Liver (tissue), 9 donors: Measurements from ENCODE around the gene KIF26A. TPM values are rescaled to one million over a fixed set of nuclear protein-coding genes. Genes with fewer than 3 reads are reported as not detected.

Experiments
- DNase-seq: peaks from one replicate; pipeline ENCODE4 v3.0.0-alpha.2; 2017; ENCODE audit warnings: low spot score
- H3K27ac ChIP-seq, 2 donors: one replicate each; pipeline ENCODE4 v1.7.0; 2013; ENCODE audit warnings: inconsistent platforms in 2 of 2, low read length in 2 of 2, control low read depth in 1 of 2, low read depth in 1 of 2, mild to moderate bottlenecking in 1 of 2
- H3K27me3 ChIP-seq, 4 donors: one replicate each; pipeline versions ENCODE4 v1.6.1 to v1.7.0; 2013; ENCODE audit warnings: low read length in 3 of 4, inconsistent platforms in 1 of 4, mild to moderate bottlenecking in 1 of 4, moderate library complexity in 1 of 4; ENCODE audit not compliant: control insufficient read depth in 4 of 4, insufficient read depth in 4 of 4
- H3K36me3 ChIP-seq, 4 donors: one replicate each; pipeline versions ENCODE4 v1.6.1 to v1.7.0; 2013; ENCODE audit warnings: low read length in 3 of 4, mild to moderate bottlenecking in 3 of 4, low read depth in 1 of 4, moderate library complexity in 1 of 4; ENCODE audit not compliant: control insufficient read depth in 4 of 4, insufficient read depth in 3 of 4
- H3K4me1 ChIP-seq, 4 donors: one replicate each; pipeline versions ENCODE4 v1.6.1 to v1.7.0; 2013; ENCODE audit warnings: low read length in 3 of 4, mild to moderate bottlenecking in 3 of 4, moderate library complexity in 1 of 4; ENCODE audit not compliant: control insufficient read depth in 4 of 4, insufficient read depth in 4 of 4
- H3K4me3 ChIP-seq, 3 donors: one replicate each; pipeline versions ENCODE4 v1.6.1 to v1.7.0; 2013; ENCODE audit warnings: low read length in 3 of 3, control low read depth in 1 of 3, low read depth in 1 of 3, mild to moderate bottlenecking in 1 of 3
- H3K9ac ChIP-seq, 2 donors: one replicate each; pipeline ENCODE4 v1.7.0; 2013; ENCODE audit warnings: low read length in 2 of 2, mild to moderate bottlenecking in 2 of 2, moderate library complexity in 2 of 2, control low read depth in 1 of 2, low read depth in 1 of 2
- H3K9me3 ChIP-seq, 4 donors: one replicate each; pipeline versions ENCODE4 v1.6.1 to v1.7.0; 2013; ENCODE audit warnings: low read length in 3 of 4; ENCODE audit not compliant: control insufficient read depth in 4 of 4
- EGR1 ChIP-seq, 2 donors: IDR thresholded peaks; 2 replicates each; pipeline ENCODE4 v1.6.1; 2016 to 2018; ENCODE audit warnings: antibody characterized with exemption in 2 of 2, low read depth in 2 of 2
- FOXA1 ChIP-seq: IDR thresholded peaks from 2 replicates; pipeline ENCODE4 v1.6.1; 2016; ENCODE audit warnings: antibody characterized with exemption
- FOXA2 ChIP-seq: IDR thresholded peaks from 2 replicates; pipeline ENCODE4 v1.6.1; 2016; ENCODE audit warnings: antibody characterized with exemption
- GABPA ChIP-seq, 2 donors: IDR thresholded peaks in 1 of 2; conservative IDR thresholded peaks in 1 of 2; 2 replicates each; pipeline ENCODE4 v1.6.1; 2016; ENCODE audit warnings: antibody characterized with exemption in 2 of 2, mild to moderate bottlenecking in 1 of 2, moderate library complexity in 1 of 2
- HNF4G ChIP-seq: IDR thresholded peaks from 2 replicates; pipeline ENCODE4 v1.6.1; 2016; ENCODE audit warnings: antibody characterized with exemption
- JUND ChIP-seq, 2 donors: IDR thresholded peaks; 2 replicates each; pipeline ENCODE4 v1.6.1; 2016; ENCODE audit warnings: antibody characterized with exemption in 2 of 2
- NR2F2 ChIP-seq: IDR thresholded peaks from 2 replicates; pipeline ENCODE4 v1.6.1; 2016; ENCODE audit warnings: antibody characterized with exemption
- RAD21 ChIP-seq, 2 donors: IDR thresholded peaks; 2 replicates each; pipeline ENCODE4 v1.6.1; 2016; ENCODE audit warnings: antibody characterized with exemption in 2 of 2, mild to moderate bottlenecking in 2 of 2
- RXRA ChIP-seq, 2 donors: IDR thresholded peaks; 2 replicates each; pipeline ENCODE4 v1.6.1; 2017 to 2018; ENCODE audit warnings: antibody characterized with exemption in 2 of 2, mild to moderate bottlenecking in 1 of 2
- SP1 ChIP-seq: IDR thresholded peaks from 2 replicates; pipeline ENCODE4 v1.6.1; 2018; ENCODE audit warnings: antibody characterized with exemption, mild to moderate bottlenecking
- TAF1 ChIP-seq: conservative IDR thresholded peaks from 2 replicates; pipeline ENCODE4 v1.6.1; 2016; ENCODE audit warnings: antibody characterized with exemption, mild to moderate bottlenecking
- YY1 ChIP-seq: IDR thresholded peaks from 2 replicates; pipeline ENCODE4 v1.6.1; 2016; ENCODE audit warnings: antibody characterized with exemption, mild to moderate bottlenecking
- WGBS: extraction: QIAGEN DNeasy Blood & Tissue Kit; methylation state at CpG from one replicate; pipeline ENCODE4 v1.1.7; 2013; 5-methylcytosine and 5-hydroxymethylcytosine counted together
- polyA plus RNA-seq, 2 donors: library from polyadenylated mRNA; stranded (reverse) in 1 of 2; unstranded in 1 of 2; fragments of 200-250 nt in 1 of 2; fragments of >200 nt in 1 of 2; fragmentation: Nextera tagmentation in 1 of 2; extraction: Ambion mirVana in 1 of 2; gene quantifications; one replicate each; pipeline versions ENCODE4 v1.2.1 to v1.2.3, GENCODE V29; 2013 to 2015
- total RNA-seq, 2 donors: library from RNA; depleted of rRNA; stranded (reverse); fragments of >200 nt; gene quantifications; one replicate each; pipeline ENCODE4 v1.2.3, GENCODE V29; 2014
- TF ChIP-seq, protein P1 (sequence below): IDR thresholded peaks from 2 replicates; pipeline ENCODE4 v1.6.1; 2016; ENCODE audit warnings: antibody characterized with exemption
- TF ChIP-seq, protein P2 (sequence below): IDR thresholded peaks from 2 replicates; pipeline ENCODE4 v1.6.1; 2016; ENCODE audit warnings: antibody characterized with exemption
- TF ChIP-seq, protein P3 (sequence below): fragments of 150-350 bp; IDR thresholded peaks from 2 replicates; pipeline ENCODE4 v1.5.1; 2017; ENCODE audit warnings: improper control_type of control experiment, low read depth, low read length; ENCODE audit not compliant: missing input control
- TF ChIP-seq, protein P4 (sequence below): IDR thresholded peaks from 2 replicates; pipeline ENCODE4 v1.6.1; 2016; ENCODE audit warnings: antibody characterized with exemption, mild to moderate bottlenecking
- donor health status: healthy.
- donor health status: healthy.
- donor health status: healthy.
- donor health status: healthy.
- donor health status: healthy.

The KIF26A gene
- total and polyA plus RNA-seq, 4 donors = 0.07 to 10.2 (median 1.3) TPM

DNA sequence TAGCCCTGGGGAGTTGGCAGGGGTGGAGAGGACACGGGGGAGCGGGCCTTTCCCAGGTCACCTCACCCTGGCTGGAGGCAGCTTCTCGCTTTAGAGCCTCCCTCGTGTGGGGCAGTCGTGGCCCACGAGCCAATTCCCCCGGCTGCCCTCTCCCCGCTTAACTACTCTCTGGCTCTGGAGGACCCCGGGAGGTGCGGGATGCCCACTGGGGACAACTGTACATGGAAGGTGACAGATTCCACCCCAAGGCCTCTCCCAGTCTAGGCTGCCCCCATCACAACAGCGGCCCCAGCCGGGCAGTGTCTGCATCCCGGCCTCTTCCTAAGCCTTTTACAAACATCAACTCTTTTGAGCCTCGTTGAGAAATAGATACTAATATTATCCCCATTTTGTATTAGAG is 78.1 kb downstream of the KIF26A start:
- Histone ChIP-seq H3K9ac (no peak overlapping the region), H3K4me3 (no peak overlapping the region), H3K36me3 (no peaks in the 10 kb centered on the region), H3K9me3 (no peaks in the 10 kb centered on the region), H3K4me1 (no peaks in the 10 kb centered on the region), H3K27ac (no peak overlapping the region), H3K27me3 (no peaks in the 10 kb centered on the region)
- WGBS = 83% methylated on average over 14 of the region's 14 CpGs
- DNase-seq = no peak
- TF ChIP-seq FOXA1 = no peak
- no peak for TF ChIP-seq NR2F2
- TF ChIP-seq TAF1 = no peak
- TF ChIP-seq, protein P1, sequence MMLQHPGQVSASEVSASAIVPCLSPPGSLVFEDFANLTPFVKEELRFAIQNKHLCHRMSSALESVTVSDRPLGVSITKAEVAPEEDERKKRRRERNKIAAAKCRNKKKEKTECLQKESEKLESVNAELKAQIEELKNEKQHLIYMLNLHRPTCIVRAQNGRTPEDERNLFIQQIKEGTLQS = no peak
- no peak for TF ChIP-seq SP1
- TF ChIP-seq FOXA2 = no peak
- no peak for TF ChIP-seq YY1
- no peak for TF ChIP-seq GABPA (IDR thresholded peaks at IDR 0.05 in 1 of 2, conservative IDR thresholded peaks at IDR 0.05 in 1 of 2)
- TF ChIP-seq, protein P2, sequence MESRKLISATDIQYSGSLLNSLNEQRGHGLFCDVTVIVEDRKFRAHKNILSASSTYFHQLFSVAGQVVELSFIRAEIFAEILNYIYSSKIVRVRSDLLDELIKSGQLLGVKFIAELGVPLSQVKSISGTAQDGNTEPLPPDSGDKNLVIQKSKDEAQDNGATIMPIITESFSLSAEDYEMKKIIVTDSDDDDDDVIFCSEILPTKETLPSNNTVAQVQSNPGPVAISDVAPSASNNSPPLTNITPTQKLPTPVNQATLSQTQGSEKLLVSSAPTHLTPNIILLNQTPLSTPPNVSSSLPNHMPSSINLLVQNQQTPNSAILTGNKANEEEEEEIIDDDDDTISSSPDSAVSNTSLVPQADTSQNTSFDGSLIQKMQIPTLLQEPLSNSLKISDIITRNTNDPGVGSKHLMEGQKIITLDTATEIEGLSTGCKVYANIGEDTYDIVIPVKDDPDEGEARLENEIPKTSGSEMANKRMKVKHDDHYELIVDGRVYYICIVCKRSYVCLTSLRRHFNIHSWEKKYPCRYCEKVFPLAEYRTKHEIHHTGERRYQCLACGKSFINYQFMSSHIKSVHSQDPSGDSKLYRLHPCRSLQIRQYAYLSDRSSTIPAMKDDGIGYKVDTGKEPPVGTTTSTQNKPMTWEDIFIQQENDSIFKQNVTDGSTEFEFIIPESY = no peak
- TF ChIP-seq HNF4G = no peak
- TF ChIP-seq, protein P3, sequence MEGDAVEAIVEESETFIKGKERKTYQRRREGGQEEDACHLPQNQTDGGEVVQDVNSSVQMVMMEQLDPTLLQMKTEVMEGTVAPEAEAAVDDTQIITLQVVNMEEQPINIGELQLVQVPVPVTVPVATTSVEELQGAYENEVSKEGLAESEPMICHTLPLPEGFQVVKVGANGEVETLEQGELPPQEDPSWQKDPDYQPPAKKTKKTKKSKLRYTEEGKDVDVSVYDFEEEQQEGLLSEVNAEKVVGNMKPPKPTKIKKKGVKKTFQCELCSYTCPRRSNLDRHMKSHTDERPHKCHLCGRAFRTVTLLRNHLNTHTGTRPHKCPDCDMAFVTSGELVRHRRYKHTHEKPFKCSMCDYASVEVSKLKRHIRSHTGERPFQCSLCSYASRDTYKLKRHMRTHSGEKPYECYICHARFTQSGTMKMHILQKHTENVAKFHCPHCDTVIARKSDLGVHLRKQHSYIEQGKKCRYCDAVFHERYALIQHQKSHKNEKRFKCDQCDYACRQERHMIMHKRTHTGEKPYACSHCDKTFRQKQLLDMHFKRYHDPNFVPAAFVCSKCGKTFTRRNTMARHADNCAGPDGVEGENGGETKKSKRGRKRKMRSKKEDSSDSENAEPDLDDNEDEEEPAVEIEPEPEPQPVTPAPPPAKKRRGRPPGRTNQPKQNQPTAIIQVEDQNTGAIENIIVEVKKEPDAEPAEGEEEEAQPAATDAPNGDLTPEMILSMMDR = no peak
- TF ChIP-seq, protein P4, sequence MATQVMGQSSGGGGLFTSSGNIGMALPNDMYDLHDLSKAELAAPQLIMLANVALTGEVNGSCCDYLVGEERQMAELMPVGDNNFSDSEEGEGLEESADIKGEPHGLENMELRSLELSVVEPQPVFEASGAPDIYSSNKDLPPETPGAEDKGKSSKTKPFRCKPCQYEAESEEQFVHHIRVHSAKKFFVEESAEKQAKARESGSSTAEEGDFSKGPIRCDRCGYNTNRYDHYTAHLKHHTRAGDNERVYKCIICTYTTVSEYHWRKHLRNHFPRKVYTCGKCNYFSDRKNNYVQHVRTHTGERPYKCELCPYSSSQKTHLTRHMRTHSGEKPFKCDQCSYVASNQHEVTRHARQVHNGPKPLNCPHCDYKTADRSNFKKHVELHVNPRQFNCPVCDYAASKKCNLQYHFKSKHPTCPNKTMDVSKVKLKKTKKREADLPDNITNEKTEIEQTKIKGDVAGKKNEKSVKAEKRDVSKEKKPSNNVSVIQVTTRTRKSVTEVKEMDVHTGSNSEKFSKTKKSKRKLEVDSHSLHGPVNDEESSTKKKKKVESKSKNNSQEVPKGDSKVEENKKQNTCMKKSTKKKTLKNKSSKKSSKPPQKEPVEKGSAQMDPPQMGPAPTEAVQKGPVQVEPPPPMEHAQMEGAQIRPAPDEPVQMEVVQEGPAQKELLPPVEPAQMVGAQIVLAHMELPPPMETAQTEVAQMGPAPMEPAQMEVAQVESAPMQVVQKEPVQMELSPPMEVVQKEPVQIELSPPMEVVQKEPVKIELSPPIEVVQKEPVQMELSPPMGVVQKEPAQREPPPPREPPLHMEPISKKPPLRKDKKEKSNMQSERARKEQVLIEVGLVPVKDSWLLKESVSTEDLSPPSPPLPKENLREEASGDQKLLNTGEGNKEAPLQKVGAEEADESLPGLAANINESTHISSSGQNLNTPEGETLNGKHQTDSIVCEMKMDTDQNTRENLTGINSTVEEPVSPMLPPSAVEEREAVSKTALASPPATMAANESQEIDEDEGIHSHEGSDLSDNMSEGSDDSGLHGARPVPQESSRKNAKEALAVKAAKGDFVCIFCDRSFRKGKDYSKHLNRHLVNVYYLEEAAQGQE = no peak
- no peak for TF ChIP-seq EGR1 (IDR thresholded peaks at IDR 0.05; ENCODE audit: low read depth in 2 of 2)
- no peak for TF ChIP-seq RXRA (IDR thresholded peaks at IDR 0.05)
- TF ChIP-seq JUND (IDR thresholded peaks at IDR 0.05) = no peak
- no peak for TF ChIP-seq RAD21 (IDR thresholded peaks at IDR 0.05)
